ENCODE measurements around the gene CDK2.
"Not testable (repeated sequence)": the region's sequence is repeated elsewhere in the genome, so short reads cannot be mapped to it uniquely, and the experiment has no call there.

The CDK2 gene

DNA sequence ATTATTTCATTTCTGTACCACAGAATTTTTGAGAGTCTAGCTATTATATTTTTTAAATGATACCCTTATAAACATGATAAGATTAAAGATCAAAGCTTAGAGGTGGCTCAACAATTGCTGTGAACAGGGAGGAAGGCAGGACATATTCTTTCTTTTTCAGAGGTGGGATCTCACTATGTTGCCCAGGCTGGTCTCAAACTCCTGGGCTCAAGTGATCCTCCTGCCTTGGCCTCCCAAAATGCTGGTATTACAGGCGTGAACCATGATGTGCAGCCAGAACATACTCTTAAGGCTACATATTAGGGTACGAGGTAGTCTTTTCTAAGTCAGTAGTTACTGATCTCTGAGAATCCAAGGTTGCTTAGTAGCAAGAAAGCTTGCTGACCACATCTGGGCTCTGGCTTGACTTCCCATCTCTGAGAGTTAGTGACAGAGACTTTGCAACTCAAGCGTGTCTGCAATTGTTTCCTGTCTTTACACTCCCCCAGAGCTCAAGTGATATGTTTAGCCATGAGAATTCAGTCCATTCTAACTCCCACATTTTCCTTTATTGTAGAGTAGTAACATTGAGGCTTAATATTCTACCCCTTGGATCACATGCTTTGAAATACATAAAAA is 15.8 kb downstream of the CDK2 start:
- no peak for DNase-seq

- DNase-seq = no peak
These were observed 16.7 kb downstream of the CDK2 start for GRCh38 chr12:55983232-55983842.

- no peak for DNase-seq
These were observed 18.2 kb downstream of the CDK2 start for GRCh38 chr12:55984861-55985260.

GRCh38 chr12:55985341-55985740 is 18.7 kb downstream of the CDK2 start:
- DNase-seq = no peak

DNA sequence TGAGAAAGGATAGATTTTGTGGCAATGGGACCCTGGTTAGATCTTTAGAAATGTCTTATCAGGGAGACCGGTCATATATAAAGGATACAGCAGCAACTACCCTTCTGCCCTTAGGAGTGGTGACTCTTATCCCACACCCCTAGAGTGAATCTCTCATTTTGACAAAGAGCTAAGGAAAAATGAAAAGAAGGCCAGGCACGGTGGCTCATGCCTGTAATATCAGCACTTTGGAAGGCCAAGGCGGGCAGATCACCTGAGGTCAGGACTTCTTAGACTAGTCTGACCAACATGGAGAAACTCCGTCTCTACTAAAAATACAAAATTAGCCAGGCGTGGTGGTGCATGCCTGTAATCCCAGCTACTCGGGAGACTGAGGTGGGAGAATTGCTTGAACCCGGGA is 19.3 kb downstream of the CDK2 start:
- DNase-seq = not testable (repeated sequence)

DNA sequence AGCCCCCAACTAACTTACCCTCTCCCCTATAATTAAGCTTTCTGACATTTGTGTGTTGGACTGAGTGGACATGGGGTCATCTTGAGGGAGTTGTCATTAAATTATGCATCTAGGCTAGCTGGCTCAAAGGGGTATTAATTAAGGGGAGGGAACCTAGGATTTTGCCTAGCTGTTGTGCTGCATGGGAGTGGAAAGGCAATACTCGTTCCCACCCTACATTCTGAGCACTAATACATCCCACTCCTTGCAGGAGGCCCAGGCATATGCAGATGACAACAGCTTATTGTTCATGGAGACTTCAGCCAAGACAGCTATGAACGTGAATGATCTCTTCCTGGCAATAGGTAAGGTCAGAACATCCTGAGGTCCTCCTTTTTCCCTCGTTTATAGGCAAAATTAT is 24.5 kb downstream of the CDK2 start:
- DNase-seq = no peak

DNA sequence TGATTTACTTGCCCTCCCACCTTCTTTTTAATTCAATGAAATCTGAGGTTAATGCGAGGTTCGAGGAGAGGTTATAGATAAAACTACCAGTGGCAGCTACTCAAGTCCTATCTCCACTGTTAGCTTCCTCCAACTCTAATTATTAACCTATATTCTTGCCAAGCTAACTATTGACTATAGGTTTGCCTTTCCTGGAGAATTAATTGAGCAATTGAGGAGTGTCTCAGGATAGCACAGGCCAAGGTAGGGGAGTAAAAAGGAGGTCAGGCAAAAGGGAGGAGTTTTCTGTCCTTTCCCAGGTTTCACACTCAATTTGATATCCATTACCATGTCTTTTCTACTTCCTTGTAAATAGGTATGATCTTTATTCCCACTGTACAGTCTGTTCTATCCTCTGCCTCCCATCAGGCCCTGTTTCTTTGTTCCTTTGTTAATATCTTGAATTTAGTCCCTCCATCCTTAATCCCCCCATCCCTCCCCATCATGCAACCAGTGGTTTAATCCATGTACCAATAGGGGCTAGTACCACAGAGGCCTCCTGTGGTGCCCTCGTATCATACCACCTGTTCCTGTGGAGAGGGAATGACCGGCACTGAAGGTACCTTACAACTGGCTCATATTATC is 26.7 kb downstream of the CDK2 start:
- DNase-seq = no peak

DNA sequence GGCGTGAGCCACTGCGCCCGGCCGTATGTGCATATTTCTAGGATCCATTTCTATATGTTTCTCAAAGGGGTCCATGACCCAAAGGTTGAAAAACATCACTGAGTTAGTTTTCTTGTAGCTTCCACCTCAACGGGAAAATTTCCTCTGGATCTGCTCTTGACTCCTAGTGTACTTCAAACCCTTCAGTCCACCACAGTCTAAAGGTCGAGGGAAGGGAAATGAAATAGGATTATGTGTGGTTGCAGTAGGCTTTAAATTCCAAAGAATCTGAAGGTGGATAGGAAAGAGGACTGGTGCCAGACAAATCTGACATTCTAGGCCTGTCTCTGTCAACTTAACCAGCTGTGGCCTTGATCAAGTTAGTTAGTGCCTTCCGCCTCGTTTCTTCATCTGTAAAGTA is 28.7 kb downstream of the CDK2 start:
- DNase-seq = no peak

GRCh38 chr12:55996201-55996714 is 29.6 kb downstream of the CDK2 start:
- peak; percentile 84 for DNase-seq

DNA sequence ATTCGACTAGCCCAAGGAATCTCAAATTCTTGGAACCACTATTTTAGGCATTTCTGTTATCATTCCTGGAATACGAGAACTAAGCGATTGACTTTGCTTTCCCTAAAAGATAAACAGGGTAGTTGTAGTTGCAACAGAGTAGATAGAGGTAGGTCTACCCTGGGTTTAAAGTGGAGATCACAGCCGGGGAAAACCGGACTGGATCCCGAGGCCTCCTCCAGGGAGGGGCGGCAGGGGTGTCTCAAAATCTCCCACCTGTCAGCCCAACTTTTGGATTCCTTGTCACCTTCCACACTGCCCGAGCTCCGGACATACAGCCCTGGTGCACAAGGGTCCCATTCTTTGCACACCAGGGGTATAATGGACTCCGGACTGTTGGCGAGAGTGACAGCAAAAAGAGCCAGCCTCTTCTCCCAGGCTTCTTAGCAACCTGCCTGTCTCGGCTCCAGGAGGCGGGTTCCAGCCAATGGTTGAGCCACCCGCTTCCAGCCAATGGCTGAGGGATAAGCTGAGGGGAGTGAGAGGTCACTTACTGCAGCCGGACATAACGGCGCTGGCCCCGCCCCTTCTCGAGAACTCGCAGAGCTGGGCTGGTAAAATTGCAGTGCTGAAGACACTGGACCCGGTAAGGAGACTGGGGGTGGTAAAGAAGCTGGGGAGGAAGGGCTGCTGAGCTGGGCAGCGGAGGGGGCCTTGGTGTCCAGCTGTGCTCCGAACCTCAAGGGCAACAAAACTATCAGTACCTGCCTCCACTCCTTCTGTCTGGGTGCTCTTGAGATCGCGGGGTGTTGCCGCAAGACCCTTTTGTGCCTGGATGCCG is 30.3 kb downstream of the CDK2 start, which contains the start of gene SUOX:
Gene SUOX, plus strand, starts transcription at position 562 of the 820 bp plus-strand sequence. CDS start 4,946 bp downstream, outside the sequence.
- DNase-seq = peak; percentile 49

DNA sequence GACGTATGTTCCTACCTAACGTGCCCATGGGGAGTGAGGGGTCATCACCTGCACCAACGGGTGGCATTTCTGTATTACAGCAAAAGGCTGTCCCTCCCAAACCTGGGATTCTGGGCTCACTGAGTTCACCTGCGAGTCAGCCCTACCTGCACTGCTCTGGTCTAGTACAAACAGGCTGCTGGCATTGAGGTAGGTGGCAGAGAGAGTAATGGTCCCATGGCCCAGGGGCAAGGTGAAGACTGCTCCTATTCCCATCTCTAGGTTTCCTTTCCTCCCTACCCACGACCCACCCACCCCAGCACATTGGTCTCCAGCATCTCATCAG is 30.9 kb downstream of the CDK2 start:
- no peak for DNase-seq

DNA sequence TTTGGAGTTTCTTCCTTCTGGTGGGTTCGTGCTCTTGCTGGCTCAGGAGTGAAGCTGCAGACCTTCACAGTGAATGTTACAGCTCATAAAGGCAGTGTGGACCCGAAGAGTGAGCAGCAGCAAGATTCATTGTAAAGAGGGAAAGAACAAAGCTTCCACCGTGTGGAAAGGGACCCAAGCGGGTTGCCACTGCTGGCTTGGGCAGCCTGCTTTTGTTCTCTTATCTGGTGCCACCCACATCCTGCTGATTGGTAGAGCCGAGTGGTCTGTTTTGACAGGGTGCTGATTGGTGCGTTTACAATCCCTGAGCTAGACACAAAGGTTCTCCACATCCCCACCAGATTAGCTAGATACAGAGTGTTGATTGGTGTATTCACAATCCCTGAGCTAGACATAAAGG is 32.9 kb downstream of the CDK2 start:
- peak; percentile 14 for DNase-seq

GRCh38 chr12:55999999-56000540 is 33.4 kb downstream of the CDK2 start:
- not testable (repeated sequence) for DNase-seq

DNA sequence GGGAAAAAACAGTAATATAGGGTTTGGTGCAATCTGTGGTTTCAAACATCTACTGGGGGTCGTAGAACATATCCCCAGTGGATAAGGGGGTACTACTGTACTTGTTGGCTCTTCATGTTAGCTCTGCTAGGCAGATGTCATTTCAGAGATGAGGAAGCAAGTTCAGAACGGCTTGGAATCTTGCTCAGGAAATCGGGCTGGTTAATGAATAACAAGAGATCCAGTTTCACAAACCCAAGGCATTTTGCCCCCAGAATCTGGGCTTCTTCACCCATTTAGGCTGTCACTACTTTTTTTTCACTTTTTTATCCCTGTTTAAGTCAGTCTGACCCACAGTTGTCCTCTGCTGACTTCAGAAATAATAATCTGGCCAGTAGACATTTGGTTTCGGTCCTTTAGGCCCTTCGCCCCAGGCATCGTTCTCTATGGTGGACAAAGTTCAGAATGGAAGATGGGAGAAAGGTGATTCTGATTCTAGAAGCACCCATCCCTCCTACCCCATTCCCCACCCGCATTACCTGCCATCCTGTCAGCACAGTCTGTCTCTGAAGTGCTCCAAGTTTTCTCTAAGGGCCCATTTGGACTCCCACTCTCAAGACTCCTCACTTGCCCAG is 35.0 kb downstream of the CDK2 start:
- no peak for DNase-seq

DNA sequence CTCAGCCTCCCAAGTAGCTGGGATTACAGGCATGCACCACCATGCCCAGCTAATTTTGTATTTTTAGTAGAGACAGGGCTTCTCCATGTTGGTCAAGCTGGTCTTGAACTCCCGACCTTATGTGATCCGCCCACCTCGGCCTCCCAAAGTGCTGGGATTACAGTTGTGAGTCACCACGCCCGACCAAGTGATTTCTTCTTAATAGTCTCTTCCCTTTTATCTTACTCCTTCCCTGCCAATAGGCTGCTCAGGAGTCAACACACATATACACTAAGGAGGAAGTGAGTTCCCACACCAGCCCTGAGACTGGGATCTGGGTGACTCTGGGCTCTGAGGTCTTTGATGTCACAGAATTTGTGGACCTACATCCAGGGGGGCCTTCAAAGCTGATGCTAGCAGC is 36.7 kb downstream of the CDK2 start:
- not testable (repeated sequence) for DNase-seq

- no peak for DNase-seq
These were observed 37.6 kb downstream of the CDK2 start for GRCh38 chr12:56004211-56004610.

DNA sequence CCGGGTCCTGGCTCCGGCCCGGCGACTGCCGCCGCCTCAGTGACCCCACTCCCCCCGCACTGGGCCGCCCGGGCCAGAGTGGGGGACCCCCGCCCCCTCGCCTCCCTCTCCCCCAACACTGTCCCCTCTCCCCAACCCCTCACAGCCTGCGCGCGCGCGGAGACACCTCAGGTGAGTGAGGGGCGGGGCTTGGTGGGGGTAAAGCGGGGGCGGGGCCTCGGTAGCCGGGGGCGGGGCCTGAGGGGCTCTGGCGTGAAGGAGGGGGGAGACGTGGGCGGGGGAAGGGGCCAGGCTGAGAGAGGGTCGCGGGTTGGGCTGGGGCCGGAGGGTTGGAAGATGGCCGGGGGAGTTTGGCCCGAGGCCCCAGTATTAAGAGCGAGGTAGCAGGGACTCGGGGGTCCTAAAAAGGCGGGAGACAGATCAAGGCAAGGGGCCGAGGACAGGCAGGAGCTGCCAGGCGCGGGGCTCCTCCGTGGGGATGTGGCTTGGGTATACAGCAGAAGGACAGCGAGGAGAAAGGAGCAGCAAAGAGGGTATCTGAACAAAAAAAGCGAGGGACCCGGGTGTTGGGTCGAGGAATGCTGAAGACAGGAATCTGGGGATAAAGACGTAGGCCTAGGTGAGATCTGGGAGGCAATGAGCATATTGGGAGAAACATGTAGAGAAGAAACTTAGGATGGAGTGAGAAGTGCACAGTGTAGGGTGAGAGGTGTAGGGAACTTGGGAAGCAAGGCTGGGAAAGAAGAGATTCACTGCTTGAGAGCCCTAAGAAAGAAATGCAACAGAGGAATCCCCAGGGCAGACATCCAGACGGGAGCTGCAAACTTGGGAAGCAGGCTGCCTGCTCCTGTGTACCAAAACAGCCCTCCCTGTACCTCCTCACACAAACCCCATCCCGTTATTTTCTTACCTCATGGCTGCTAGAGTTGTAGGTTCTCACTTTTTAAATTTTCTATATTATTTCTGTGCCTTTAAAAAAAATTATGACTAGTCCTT is 41.2 kb downstream of the CDK2 start:
- DNase-seq = peak; percentile 70

GRCh38 chr12:56010111-56010570 is 43.5 kb downstream of the CDK2 start:
- no peak for DNase-seq

GRCh38 chr12:56011509-56012090 is 45.0 kb downstream of the CDK2 start:
- DNase-seq = no peak

DNA sequence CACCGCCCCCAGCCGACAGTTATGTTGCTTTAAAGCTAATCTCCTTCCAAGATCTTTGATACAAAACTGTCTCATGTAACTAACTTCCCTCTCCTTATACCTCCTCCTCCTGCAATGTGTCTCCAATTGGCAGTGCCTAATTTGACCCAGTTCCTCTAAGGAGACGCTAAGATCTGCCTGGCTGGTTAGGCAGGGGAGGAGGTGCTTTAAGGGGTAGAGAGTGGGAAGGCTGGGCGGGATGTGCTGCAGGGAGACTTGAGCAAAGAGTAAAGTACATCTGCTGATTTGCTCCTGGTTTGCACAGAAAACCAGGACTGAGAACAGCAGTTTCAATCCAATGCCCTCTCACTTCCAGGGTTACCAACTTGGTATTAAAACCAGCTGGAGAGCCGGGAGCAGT is 46.9 kb downstream of the CDK2 start:
- no peak for DNase-seq

DNA sequence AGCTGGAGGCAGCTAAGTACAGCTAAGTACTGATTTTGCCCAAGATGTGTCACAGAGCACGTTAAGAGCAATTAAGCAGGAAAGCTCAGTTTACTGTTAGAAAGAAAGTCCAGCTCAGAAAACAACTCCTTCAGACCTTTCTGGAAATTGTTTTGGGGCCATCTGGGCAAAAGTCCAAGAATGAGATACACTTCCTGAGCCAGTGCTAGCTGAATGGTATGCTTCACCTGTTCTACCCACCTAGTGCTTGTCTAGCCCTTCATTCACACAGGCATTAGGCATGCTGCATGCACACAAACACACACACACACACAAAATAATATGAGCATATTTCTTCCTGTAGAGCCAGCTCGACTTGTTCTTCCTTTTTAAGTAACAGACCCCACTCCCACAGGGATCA is 47.6 kb downstream of the CDK2 start:
- DNase-seq = no peak

Measured in CD4-positive, alpha-beta T cell treated with Interleukin-17A for 1 hour (primary cell).